NCI-H82 treated with DMSO at 0.1 percent for 48 hours (cell line): ENCODE data around the gene KTN1.

Experiments
- DNase-seq: peaks from one replicate; lab custom pipeline; 2025; ENCODE audit not compliant: unreplicated experiment; lab: John Stamatoyannopoulos, UW

Gene KTN1

DNA sequence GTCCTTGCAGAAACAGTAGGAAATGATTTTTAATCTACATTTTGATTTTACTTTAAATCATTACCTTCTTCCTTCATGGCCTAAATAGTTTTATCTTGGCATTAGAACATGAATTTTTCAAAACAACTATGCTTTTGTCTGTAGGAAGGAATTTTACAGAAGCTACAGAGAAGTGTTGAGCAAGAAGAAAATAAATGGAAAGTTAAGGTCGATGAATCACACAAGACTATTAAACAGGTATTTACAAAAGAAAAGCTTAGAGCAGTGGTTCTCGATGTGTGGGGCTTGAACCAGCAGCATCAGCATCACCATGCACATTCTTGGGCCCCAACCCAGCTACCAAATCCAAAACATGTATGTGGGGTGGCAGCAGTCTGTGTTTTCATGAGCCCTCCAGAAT is 91.6 kb downstream of the KTN1 start:
- no peak for DNase-seq

DNA sequence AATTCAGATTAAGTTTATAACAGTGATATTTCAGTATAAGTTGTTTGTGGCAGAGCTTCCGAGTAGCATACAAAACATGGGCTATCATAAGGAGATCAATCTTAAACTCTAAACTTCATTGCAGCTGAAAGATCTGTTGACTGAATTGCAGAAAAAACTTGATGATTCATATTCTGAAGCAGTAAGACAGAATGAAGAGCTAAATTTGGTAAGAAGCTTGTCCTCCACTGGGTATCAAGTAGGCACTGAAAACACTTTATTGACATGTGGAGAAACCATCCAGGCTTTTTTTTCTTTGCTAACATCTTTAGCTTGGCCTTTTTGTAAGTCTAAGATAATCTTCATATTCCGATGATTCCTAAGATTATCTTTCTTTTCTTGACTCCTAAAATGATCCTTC is 93.0 kb downstream of the KTN1 start:
- DNase-seq: no peak

DNA sequence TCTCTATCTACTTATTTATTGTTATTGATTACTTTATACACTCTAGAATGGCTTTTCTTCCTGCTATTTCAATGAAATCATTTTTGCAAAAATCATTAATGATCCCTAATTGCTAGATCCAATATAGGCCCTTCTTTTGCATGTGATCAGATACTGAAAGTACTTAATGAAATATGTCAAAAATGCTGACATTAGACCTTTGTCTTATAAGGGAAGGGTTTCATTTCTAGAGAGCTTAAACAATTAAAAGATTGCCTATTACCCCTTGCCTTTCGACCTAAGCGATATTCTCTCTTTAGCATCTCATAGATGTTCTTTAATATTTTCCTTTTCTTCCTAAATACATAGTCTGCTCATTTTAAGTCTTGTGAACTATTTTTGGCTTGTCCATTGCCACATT is 101.1 kb downstream of the KTN1 start:
- DNase-seq: no peak

DNA sequence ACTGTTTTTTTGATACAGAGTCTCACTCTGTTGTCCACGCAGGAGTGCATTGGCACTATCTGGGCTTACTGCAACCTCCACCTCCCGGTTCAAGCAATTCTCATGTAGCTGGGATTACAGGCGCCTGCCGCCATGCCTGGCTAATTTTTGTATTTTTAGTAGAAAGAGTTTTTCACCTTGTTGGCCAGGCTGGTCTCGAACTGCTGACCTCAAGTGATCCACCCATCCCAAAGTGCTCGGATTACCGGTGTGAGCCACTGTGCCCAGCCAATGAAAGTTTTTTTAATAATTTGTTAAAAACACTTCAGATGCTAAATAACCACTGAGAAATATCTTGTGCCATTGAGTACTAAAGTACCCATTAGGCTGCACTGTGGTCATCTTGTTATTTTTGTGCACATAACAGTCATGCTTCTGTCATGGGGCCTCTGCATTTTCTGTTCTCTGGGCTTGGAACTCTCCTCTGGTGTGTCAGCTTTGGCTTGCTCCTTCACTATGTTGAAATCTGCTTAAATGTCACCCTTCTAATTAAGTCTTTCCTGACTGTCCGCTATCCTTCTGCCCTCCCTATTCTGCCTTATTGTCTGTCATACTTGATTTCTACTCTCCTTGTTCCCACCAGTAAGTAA is 105.1 kb downstream of the KTN1 start:
- DNase-seq: no peak

- no peak for DNase-seq
Observed at GRCh38 chr14:55686713-55687112, 106.7 kb downstream of the KTN1 start.

DNA sequence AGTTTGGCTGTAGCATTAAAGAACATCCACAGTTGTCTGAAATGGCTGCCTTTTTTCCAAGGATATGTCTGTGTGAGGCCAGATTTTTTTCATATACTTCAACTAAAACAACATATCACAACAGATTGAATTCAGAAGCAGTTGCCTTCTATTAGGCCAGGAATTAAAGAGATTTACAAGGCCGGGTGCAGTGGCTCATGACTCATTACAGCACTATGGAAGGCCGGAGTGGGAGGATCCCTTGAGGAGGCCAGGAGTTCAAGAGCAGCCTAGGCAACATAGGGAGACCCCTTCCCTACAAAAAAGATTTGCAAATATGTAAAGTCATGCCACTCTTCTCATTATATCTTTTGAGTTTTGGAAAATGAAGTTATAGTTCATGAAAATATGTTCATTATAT is 108.6 kb downstream of the KTN1 start:
- DNase-seq: no peak

- DNase-seq: no peak
Observed at GRCh38 chr14:55689981-55690871, 110.2 kb downstream of the KTN1 start.

DNA sequence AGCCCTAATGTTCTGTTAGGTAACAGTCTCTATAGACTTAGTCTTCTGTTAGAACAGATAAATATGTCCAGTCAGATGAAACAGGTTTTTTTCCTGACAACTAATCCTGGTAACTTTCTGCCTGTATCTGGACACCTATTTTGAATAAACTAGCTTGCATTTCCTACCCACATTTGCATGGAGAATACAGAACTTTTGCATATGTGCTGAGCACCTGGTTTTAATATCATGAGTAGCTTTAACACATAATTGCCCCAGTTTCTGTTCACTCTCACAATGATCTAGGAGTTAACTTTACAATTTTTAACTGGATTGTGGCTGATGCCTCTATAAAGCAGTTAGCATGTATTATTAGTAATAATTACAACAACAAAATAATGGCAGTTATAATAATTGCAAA is 111.7 kb downstream of the KTN1 start:
- no peak for DNase-seq

DNA sequence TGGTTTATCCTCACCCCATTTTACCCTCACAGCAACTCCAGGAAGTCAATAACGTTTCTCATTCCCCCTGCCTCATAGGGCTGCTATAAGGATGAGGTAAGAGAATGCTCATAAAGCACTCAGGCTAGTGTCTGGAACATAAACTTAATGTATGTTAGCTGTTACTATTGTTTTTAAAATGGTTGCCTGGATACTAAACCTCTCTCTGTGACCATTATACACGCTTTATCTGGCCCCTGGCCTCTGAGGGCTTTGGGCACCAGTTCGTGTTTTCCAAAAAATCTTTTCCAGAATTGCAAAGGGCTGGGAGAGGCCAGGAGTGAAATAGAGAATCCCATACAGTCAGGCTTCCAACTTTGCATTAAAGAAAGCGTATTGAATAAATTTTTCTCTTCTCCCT is 113.9 kb downstream of the KTN1 start:
- no peak for DNase-seq

GRCh38 chr14:55697414-55697861 is 117.4 kb downstream of the KTN1 start:
- no peak for DNase-seq

DNA sequence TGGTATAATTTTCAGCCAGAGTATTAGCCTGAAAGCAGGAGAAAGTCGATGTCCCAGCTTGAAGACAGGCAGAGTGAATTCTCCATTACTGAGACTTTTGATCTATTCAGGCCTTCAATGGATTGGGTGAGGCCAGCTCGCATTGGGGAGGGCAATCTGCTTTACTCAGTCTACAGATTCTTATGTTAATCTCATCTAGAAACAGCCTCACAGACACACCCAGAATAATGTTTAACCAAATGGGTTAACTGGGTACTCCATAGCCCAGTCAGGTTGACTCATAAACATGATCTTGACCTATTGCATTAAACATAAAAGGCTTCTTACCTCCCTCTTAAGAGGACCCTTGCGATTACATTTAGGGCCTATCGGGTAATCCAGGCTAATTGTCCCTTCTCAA is 118.0 kb downstream of the KTN1 start:
- DNase-seq: peak; percentile 88

DNA sequence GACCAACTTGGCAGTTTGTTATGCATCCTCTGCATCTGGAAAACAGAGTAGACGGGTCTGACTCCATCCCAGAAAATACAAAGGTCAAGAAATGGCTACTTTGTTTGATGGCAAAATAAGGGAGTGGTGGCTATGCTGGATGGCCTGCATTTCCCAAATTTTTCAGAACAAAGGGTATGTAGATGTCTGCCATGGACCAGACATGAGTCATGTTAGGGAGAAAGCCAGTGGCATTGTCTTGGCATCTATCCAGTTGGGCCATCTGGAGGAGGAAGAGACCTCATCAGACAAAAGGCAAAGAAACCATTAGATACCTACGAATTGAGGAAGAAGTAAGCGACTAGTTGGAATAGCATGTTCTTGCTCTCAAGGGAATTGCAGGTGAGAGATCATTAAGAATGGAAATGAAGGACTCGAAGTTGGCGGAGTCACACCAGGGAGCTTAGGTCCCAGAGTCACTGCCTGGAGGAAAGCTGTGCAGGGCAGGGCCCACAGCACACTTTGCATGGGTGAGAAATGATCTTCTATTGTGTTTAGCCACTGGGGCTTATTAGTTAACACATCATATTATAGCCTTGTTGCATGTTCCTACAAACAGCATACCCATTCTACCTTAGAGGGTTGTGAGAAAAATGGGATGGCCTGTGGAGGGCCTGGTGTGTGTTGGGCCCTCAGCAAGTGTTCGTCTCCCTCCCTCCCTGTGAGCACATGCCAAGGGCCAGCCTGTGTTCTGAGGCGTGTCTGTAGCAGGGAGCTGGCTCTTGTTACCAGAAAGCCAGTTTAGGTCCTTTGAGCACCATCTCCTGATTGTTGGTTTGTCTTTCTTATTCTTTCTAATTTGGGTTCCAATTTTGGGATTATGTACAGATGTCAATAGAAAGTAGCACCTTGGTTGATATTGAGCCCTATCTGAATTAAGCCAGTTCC is 119.4 kb downstream of the KTN1 start:
- DNase-seq: no peak

GRCh38 chr14:55701638-55702037 is 121.6 kb downstream of the KTN1 start:
- no peak for DNase-seq

- no peak for DNase-seq
Observed at GRCh38 chr14:55702511-55702910, 122.5 kb downstream of the KTN1 start.

DNA sequence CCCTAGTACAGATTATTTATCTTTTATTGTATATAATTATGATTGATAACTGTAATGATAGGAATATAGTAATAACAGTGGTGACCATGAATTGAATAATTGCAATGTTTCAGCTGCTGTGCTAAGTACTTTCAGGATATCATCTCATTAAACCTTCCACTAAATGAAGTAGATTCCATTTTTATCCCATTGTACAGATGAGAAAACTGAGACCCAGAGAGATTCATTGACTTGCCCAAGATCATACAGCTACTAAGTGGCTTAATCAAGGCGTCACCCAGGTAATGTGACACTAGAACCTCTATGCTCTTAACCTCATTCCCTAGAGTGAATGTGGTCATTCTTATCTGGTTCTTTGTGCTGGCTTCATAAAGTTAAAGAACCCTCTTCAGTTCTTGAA is 124.6 kb downstream of the KTN1 start:
- DNase-seq: no peak

DNA sequence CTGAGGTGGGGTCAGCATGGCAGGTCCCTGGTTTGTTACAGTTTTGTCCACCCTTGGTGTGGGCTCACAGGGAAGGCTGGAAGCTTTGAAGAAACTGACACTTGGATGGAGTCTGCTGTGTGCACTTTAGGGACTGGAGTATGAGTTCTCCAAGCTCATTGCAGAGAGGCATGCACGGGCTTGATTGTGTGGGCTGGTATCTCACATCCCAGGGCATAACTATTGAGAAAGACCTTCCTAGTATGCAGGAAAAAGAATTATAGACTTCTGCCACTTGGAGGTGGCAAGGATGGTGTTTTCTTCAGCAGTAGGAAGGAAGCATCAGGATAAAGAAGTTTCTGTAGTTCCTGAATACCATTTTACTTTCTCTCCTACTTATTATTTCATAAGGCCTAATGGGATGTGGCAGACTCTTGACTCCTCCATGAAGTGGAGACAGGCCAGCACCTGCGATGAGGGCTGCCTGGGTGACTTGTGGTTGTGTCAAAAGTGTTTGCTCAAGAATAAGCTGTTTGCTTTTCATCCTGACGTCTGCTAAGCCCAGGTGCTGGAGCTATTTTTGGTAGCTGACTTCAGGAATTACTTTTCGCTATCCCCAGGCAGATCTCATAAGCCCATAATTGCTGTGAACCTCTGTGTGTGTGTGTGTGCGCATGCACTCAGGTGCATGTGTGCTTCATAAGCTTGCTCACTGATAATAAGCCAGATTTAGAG is 125.8 kb downstream of the KTN1 start:
- DNase-seq: peak; percentile 72

DNA sequence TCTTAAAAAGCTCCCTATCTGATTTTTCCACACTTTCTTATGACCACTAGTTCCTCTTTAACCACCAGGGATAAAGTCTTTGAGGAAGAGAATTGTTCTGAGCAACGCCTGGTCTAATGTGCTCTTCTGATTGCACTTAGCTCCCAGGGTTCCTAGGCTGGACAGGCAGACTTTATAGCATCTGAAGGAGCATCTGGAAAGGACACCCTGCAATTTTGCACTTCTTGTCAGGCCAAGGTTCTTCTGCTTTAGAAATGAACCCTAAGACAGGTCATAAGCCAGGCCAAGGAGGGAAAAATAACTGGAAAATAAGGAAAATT is 126.3 kb downstream of the KTN1 start:
- DNase-seq: no peak

DNA sequence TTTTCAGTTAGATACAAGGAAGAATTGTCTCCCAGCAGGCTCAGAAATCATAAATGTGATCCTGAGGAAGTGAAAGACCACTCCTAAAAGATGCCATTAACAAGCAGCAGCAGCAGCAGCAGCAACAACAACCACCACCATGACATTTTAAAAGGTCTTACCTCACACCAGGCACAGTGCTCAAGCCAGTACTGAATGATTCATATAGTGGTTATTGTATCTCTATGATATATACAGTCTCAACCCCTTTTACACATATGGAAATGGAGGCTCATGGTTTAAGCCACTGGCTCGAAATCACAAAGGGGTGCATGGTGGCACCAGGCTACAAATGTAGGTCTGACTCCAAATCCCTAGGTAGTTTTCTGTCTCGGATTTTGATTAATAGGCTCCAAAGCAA is 126.9 kb downstream of the KTN1 start:
- no peak for DNase-seq

DNA sequence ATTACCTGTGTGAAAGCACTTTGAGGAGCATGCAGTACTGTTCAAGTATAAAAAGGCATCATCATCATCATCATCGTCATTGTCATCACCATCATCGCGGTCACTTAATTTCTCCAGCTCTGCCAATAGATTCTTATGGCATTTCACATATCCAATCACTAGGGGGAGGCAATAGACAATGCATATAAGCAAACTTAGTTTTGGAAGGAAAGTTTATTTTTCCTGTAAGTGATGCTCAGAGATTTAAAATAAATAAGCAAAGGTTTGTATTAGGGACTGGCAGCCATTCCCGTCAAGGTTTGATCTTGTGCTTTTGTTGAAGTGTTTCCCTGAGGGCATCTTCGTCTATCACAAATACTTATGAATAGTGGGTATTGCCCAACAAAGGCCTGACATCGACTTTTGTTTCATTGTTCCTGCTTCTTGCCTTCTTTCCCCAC is 127.4 kb downstream of the KTN1 start:
- DNase-seq: no peak

DNA sequence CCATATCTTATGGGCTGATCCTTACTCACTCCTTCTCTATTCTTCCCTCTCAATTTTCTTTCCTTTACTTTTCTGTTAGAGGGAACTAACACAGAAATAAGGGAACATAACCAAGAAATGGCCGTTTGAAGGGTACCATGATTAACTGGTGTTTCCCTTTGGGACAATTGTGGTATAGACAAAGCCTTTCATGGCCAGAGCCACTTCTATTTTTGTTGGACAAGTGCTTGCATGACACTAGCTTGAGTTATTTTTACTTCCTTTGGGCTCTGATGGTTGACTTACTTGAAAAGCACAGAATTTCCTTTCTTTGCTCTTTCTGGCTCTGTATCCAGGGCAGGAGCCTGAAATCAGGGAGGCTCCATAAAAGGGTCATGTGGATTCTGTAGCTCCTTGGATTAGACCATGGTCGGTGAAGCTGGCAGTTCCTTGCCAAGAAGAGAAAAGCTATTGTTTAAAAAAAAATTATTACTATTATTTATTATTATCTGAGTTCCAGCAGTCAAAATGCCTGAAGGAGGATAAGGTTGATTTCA is 130.6 kb downstream of the KTN1 start:
- DNase-seq: no peak
